ENCODE measurements around the gene LRCH1.

LRCH1 gene

GRCh38 chr13:46797501-46798237 lies 244.7 kb downstream of the LRCH1 start:
- no peak for TF ChIP-seq CTCF (IDR thresholded peaks at IDR 0.05)

- no peak for TF ChIP-seq CTCF (IDR thresholded peaks at IDR 0.05)
Measured at GRCh38 chr13:46799139-46799538, 246.2 kb downstream of the LRCH1 start.

GRCh38 chr13:46801858-46802257 lies 248.9 kb downstream of the LRCH1 start:
- TF ChIP-seq CTCF (IDR thresholded peaks at IDR 0.05) = no peak

All from LNCAP (cell line).